NCI-H2029 treated with DMSO at 0.1 percent for 48 hours (cell line): ENCODE results near the gene ZNF561.

Experiments
- DNase-seq: peaks from one replicate; lab custom pipeline; 2025; lab: John Stamatoyannopoulos, UW

The ZNF561 gene

GRCh38 chr19:9580728-9581127 lies 40.3 kb downstream of the ZNF561 start:
- no peak for DNase-seq

- no peak for DNase-seq
These were observed 50.8 kb downstream of the ZNF561 start for GRCh38 chr19:9570255-9570654.

GRCh38 chr19:9566729-9567128 lies 54.3 kb downstream of the ZNF561 start:
- DNase-seq = no peak

- no peak for DNase-seq
These were observed 54.9 kb downstream of the ZNF561 start for GRCh38 chr19:9565900-9566705.
